ENCODE results near the gene INMT. TPM values are rescaled to one million over a fixed set of nuclear protein-coding genes. Genes with fewer than 3 reads are reported as not detected.

Gene INMT
- total RNA-seq, 2 donors from 2014 or later, result 88.9 to 199 TPM

- Histone ChIP-seq H3K4me1 (peaks cover 0 to 31% of the 10 kb centered on the region in 2 donors), H3K4me3 (no peak overlapping the region), H3K27me3 (no peaks in the 10 kb centered on the region), H3K27ac (no peak overlapping the region), H3K9me3 (no peaks in the 10 kb centered on the region), H3K36me3 (peaks cover 21% of the 10 kb centered on the region)
- TF ChIP-seq CTCF (IDR thresholded peaks at IDR 0.05), result no peak
- no peak for DNase-seq (ENCODE audit: low spot score)
These were observed 27.6 kb downstream of the INMT start for GRCh38 chr7:30779574-30779973.

DNA sequence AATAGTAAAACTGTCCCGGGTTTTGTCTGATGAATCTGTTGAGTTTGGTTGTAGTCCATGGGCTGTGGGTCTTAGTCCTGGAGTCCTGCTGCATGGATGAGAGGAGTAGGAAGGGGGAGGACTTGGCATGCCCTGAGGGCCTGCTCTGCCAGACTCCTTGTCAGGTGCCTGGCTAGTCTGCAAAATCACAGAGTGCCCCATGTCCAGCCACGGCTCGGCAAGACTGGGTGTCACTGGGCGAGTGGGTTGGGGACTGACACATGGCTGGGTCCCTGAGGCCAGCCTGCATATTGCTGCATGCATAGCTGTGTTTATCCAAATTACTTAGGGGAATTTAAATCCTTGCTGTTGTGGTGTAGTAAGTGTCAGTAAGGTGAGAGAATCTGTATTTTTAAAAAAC is 29.0 kb downstream of the INMT start:
- no peak for DNase-seq (ENCODE audit: low spot score)
- Histone ChIP-seq H3K36me3 (peaks cover 25% of the 10 kb centered on the region), H3K27ac (no peak overlapping the region), H3K9me3 (no peaks in the 10 kb centered on the region), H3K4me3 (no peak overlapping the region), H3K4me1 (peaks cover 0 to 31% of the 10 kb centered on the region in 2 donors), H3K27me3 (no peaks in the 10 kb centered on the region)
- TF ChIP-seq CTCF (IDR thresholded peaks at IDR 0.05), result no peak

- no peak overlapping the region for H3K4me3 ChIP-seq
- peaks cover 0 to 31% of the 10 kb centered on the region in 2 donors for H3K4me1 ChIP-seq
- H3K36me3 ChIP-seq, result peaks cover 26% of the 10 kb centered on the region
- no peak for DNase-seq (ENCODE audit: low spot score)
- H3K9me3 ChIP-seq, result no peaks in the 10 kb centered on the region
- no peak overlapping the region for H3K27ac ChIP-seq
- no peak for TF ChIP-seq CTCF (IDR thresholded peaks at IDR 0.05)
- no peaks in the 10 kb centered on the region for H3K27me3 ChIP-seq
These were observed 30.8 kb downstream of the INMT start for GRCh38 chr7:30782690-30783089.

DNA sequence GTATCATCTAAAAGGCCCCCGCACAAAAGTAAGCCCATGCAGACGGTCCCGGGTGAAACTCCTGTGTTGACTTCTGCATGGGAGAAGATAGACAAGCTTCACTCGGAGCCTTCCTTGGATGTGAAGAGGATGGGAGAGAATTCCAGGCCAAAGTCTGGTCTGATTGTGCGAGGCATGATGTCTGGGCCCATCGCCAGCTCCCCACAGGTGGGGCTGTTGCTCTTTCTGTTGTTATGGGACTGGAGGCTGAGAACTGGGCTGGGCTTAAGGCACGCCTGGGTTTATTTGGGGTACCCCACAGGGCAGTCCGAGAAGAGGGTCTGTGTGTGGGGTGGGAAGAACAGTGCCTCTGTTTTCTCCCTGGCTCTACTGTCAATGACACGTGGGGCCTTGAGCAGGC is 33.9 kb downstream of the INMT start:
- no peak overlapping the region for H3K4me3 ChIP-seq
- H3K27me3 ChIP-seq, result no peaks in the 10 kb centered on the region
- peaks cover 26% of the 10 kb centered on the region for H3K36me3 ChIP-seq
- no peak for DNase-seq (ENCODE audit: low spot score)
- H3K4me1 ChIP-seq, result peaks cover 0 to 15% of the 10 kb centered on the region in 2 donors
- TF ChIP-seq CTCF (IDR thresholded peaks at IDR 0.05), result no peak
- no peaks in the 10 kb centered on the region for H3K9me3 ChIP-seq
- no peak overlapping the region for H3K27ac ChIP-seq

DNA sequence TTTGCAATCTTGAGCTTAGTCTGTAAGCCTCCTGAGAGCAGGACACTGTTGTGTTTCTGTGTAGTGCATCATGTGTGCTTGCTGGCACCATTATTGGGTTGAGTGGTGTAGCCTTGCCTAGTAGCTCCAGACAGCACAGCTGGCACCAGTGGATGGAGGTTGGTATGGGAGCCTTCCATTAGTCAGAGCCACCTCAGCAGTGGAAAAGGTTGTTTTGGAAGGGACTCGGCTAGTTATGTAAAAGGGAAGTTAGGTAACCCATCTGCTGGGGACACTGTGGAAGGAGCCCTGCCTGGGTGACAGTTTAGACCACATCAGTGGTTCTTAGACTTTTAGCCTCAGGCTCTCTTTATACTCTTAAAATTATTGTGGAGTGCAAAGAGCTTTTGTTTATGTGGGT is 35.6 kb downstream of the INMT start:
- peaks cover 30% of the 10 kb centered on the region for H3K36me3 ChIP-seq

More for the DNA sequence above, 35.6 kb downstream of the INMT start:
- Histone ChIP-seq H3K9me3 (no peaks in the 10 kb centered on the region), H3K27ac (no peak overlapping the region), H3K27me3 (no peaks in the 10 kb centered on the region), H3K4me1 (peaks cover 0 to 12% of the 10 kb centered on the region in 2 donors), H3K4me3 (no peak overlapping the region)
- DNase-seq (ENCODE audit: low spot score), result no peak
- no peak for TF ChIP-seq CTCF (IDR thresholded peaks at IDR 0.05)
